OCI-LY3 (cell line): Measurements from ENCODE around the gene DNASE1L2.
"Not testable (repeated sequence)": the region's sequence is repeated elsewhere in the genome, so short reads cannot be mapped to it uniquely, and the experiment has no call there.

Experiments
- H2AFZ ChIP-seq: fragments of 200-600, 300-600 bp; shearing (Covaris generic); 2 replicates; pipeline ENCODE4 v1.6.0; 2014; ENCODE audit warnings: antibody characterized with exemption, low read depth, low read length
- H3K27ac ChIP-seq: fragments of 200-600, 300-600 bp; sonication (generic); 2 replicates; pipeline ENCODE4 v1.5.1; 2014; ENCODE audit warnings: mild to moderate bottlenecking, low read length, moderate library complexity, mixed read lengths
- H3K27me3 ChIP-seq: fragments of 200-600, 300-600 bp; sonication (generic); 2 replicates; pipeline ENCODE4 v1.6.1; 2014; ENCODE audit warnings: low read depth, low read length, mixed read lengths
- H3K36me3 ChIP-seq: fragments of 200-600, 300-600 bp; sonication (generic); replicated peaks from 2 replicates; pipeline ENCODE3; 2014; ENCODE audit warnings: low read depth, low read length, mixed read lengths
- H3K4me1 ChIP-seq: fragments of 300-600, 200-600 bp; sonication (generic); 2 replicates; pipeline ENCODE4 v1.6.1; 2014; ENCODE audit warnings: low read length, mixed read lengths
- H3K4me2 ChIP-seq: fragments of 200-600, 300-600 bp; sonication (generic); 2 replicates; pipeline ENCODE4 v1.6.1; 2014; ENCODE audit warnings: low read length, mixed read lengths
- H3K4me3 ChIP-seq: fragments of 300-600, 200-600 bp; sonication (generic); 2 replicates; pipeline ENCODE4 v1.5.1; 2014; ENCODE audit warnings: antibody characterized with exemption, mild to moderate bottlenecking, low read length, moderate library complexity
- H3K79me2 ChIP-seq: fragments of 300-600, 200-600 bp; shearing (Covaris generic); 2 replicates; pipeline ENCODE4 v1.6.1; 2014; ENCODE audit warnings: mild to moderate bottlenecking, low read length, mixed read lengths
- H3K9ac ChIP-seq: fragments of 300-600, 200-600 bp; shearing (Covaris generic); 2 replicates; pipeline ENCODE4 v1.6.0; 2014; ENCODE audit warnings: mild to moderate bottlenecking, low read length, moderate library complexity
- H3K9me3 ChIP-seq: fragments of 200-600, 300-600 bp; shearing (Covaris generic); 2 replicates; pipeline ENCODE4 v1.6.1; 2014; ENCODE audit warnings: low read length, mixed read lengths; ENCODE audit not compliant: insufficient read depth
- H4K20me1 ChIP-seq: fragments of 200-600, 300-600 bp; sonication (generic); 2 replicates; pipeline ENCODE4 v1.6.1; 2016; ENCODE audit warnings: low read length, mixed read lengths; ENCODE audit not compliant: insufficient read depth
- EZH2phosphoT487 ChIP-seq: fragments of 200-600 bp; shearing (Covaris generic); IDR thresholded peaks from 2 replicates; pipeline ENCODE4 v1.6.1; 2018; ENCODE audit warnings: antibody characterized with exemption, mixed run types, low read depth
- TF ChIP-seq, protein P1 (sequence below): fragments of 200-600, 300-600 bp; sonication (generic); IDR thresholded peaks from 2 replicates; pipeline ENCODE4 v1.5.1; 2014; ENCODE audit warnings: antibody characterized with exemption, low read length, low read depth

DNASE1L2 gene

DNA sequence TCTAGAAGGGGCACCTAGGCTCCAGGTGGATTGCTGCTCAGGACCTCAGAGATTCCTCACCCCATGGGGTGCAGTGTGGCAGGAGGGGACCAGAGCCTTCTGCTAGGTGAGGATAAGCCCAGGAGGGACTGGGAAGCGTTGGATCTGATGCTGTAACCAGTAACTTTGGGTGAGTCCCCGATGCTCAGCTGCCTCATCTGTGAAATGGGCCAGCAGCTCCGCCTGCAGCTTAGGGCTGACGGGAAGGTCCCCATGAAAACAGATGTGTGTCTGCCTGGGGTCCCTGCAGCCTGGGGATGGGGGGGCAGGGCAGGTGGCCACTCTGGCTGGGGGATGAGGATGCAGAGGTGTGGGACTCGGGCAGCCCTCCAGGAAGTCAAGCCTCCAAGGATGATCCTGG lies 37.1 kb upstream of the DNASE1L2 start:
- Histone ChIP-seq H3K9ac (no peak overlapping the region), H3K9me3 (no peaks in the 10 kb centered on the region), H3K4me3 (no peak overlapping the region), H3K4me1 (peaks cover 5% of the 10 kb centered on the region; the same call in 1 of the 2 replicates), H3K4me2 (no peak overlapping the region), H2AFZ (no peak overlapping the region), H3K36me3 (no peaks in the 10 kb centered on the region), H3K27ac (no peak overlapping the region), H4K20me1 (no peaks in the 10 kb centered on the region), H3K27me3 (peaks cover 47% of the 10 kb centered on the region), H3K79me2 (no peaks in the 10 kb centered on the region)
- TF ChIP-seq EZH2phosphoT487 = no peak
- TF ChIP-seq, protein P1, sequence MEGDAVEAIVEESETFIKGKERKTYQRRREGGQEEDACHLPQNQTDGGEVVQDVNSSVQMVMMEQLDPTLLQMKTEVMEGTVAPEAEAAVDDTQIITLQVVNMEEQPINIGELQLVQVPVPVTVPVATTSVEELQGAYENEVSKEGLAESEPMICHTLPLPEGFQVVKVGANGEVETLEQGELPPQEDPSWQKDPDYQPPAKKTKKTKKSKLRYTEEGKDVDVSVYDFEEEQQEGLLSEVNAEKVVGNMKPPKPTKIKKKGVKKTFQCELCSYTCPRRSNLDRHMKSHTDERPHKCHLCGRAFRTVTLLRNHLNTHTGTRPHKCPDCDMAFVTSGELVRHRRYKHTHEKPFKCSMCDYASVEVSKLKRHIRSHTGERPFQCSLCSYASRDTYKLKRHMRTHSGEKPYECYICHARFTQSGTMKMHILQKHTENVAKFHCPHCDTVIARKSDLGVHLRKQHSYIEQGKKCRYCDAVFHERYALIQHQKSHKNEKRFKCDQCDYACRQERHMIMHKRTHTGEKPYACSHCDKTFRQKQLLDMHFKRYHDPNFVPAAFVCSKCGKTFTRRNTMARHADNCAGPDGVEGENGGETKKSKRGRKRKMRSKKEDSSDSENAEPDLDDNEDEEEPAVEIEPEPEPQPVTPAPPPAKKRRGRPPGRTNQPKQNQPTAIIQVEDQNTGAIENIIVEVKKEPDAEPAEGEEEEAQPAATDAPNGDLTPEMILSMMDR = no peak

DNA sequence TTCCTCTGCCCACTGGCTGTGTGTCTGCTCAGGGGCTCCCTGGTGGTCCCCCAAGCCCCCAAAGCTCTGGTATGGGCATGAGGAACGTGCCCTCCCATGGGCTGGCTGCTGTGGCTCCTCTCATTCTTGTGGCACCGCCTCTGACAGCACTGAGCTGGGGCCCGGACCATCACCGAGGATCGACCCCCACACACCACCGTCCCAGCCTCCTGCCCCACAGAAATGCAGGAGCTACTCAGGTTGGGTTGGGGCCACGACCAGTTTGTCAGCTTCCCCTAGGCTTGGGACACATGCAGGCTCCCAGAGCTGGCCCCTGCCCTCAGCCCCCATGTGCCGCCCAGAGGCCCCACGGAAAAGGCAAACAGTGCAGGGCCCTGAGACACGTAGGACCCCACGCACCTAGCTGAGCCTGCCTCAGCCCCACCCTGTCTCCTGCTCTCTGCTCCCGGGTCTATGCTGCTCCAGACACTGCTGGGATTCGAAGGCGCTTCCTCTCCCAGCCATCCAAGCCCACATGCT lies 36.6 kb upstream of the DNASE1L2 start:
- peaks cover 41% of the 10 kb centered on the region for H3K27me3 ChIP-seq
- H3K9ac ChIP-seq = no peak overlapping the region

DNA sequence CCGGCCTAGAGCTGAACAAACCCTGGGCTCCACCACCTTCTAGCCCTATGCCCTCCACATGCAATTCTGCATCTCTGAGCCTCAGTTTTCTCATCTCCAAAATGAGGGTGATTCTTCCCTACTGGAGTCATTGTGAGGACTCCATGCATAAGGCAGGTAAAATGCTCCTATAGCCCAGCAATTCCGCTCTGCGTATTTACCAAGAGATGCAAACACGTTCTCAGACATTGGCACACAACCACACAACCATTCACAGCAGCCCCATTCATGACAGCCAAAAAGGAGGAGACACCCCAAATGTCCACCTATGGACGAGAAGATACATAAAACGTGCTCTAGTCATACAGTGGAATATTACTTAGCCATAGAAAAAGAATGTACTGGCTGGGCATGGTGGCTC lies 35.9 kb upstream of the DNASE1L2 start:
- H3K27ac ChIP-seq = no peak overlapping the region
- peaks cover 5% of the 10 kb centered on the region for H3K4me1 ChIP-seq
- peaks cover 35% of the 10 kb centered on the region for H3K27me3 ChIP-seq
- no peak overlapping the region for H2AFZ ChIP-seq
- H3K36me3 ChIP-seq = no peaks in the 10 kb centered on the region
- no peaks in the 10 kb centered on the region for H3K79me2 ChIP-seq
- no peak overlapping the region for H3K4me2 ChIP-seq
- no peak overlapping the region for H3K9ac ChIP-seq
- no peak overlapping the region for H3K4me3 ChIP-seq
- TF ChIP-seq, protein P1 = no peak
- TF ChIP-seq EZH2phosphoT487 = no peak
- no peaks in the 10 kb centered on the region for H3K9me3 ChIP-seq
- no peaks in the 10 kb centered on the region for H4K20me1 ChIP-seq

More for the DNA sequence above, 36.6 kb upstream of the DNASE1L2 start:
- Histone ChIP-seq H4K20me1 (no peaks in the 10 kb centered on the region), H3K36me3 (no peaks in the 10 kb centered on the region), H3K9me3 (no peaks in the 10 kb centered on the region), H3K79me2 (no peaks in the 10 kb centered on the region), H3K4me2 (no peak overlapping the region), H3K4me3 (no peak overlapping the region), H3K4me1 (peaks cover 9% of the 10 kb centered on the region), H3K27ac (no peak overlapping the region), H2AFZ (no peak overlapping the region)
- TF ChIP-seq, protein P1 = no peak
- no peak for TF ChIP-seq EZH2phosphoT487

DNA sequence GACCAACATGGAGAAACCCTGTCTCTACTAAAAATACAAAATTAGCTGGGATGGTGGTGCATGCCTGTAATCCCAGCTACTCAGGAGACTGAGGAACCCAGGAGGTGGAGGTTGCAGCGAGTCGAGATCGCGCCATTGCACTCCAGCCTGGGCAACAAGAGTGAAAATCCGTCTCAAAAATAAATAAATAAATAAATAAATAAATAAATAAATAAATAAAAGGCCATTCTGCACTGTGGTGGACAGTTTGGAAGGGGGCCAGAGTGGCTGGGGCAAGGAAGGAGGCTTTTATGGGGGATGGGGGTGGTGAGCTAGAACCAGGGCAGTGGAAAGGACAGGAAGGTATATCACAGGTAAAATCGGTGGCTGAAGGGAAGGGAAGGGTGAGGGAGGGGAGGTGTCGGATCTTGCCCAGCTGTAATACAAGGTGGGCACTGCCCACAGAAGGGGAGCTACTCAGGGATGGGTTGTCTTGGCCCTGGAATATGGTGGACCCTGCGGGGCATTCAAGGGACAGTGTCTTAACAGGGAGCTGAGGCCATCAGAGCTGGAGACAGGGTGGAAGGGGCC lies 33.0 kb upstream of the DNASE1L2 start:
- Histone ChIP-seq H3K79me2 (peaks cover 17% of the 10 kb centered on the region), H3K4me1 (peaks cover 13% of the 10 kb centered on the region), H3K36me3 (peaks cover 13% of the 10 kb centered on the region), H3K27me3 (peaks cover 14% of the 10 kb centered on the region; the same call in 1 of the 2 replicates)
- not testable (repeated sequence) for H2AFZ ChIP-seq, H4K20me1 ChIP-seq, H3K4me3 ChIP-seq, H3K9me3 ChIP-seq, H3K9ac ChIP-seq, H3K4me2 ChIP-seq, H3K27ac ChIP-seq
